Measurements from ENCODE around the gene EIF2D. TPM values are rescaled to one million over a fixed set of nuclear protein-coding genes. Genes with fewer than 3 reads are reported as not detected.

Gene EIF2D
- total and polyA plus RNA-seq, 9 of the 15 experiments (the other 6 are each of a cell fraction or from before 2014, with no cell fraction given), result 81.1 to 138 (median 93.9) TPM

DNA sequence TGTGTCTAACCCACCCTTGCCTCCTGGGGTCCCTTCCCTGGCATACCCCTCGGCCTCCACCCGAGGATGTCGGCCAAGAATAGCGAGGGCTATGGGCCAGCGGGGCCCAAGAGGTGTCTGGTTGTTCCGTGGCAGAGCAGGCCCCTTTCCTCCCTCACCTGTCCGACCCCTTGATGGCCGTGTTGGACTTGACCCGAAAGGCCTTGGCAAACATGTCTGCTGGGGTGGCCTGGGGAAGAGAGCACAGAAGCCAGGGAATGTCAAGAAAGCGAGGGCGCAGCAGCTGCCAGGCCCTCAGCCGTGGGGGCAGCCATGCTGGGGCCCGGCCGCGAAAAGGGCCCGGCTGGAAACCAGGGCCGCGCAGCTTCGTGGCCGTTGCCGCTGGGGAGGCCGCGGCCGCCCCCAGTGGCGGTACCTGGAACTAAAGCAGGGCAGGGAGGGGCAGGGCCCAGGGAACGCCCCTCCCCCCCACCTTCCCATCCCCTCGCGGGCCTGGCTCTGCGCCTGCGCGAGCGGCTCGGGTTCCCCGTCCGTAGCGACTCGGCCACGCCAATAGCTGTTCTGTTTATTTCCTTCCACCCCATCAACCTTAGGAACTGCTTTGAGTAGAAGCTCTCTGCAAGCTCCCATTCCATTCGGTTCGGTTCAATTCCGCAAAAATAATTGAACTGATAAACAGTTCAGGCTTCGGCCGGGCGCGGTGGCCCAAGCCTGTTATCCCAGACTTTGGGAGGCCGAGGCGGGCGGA lies at the start of gene EIF2D (continued):
- TF ChIP-seq, protein P1, sequence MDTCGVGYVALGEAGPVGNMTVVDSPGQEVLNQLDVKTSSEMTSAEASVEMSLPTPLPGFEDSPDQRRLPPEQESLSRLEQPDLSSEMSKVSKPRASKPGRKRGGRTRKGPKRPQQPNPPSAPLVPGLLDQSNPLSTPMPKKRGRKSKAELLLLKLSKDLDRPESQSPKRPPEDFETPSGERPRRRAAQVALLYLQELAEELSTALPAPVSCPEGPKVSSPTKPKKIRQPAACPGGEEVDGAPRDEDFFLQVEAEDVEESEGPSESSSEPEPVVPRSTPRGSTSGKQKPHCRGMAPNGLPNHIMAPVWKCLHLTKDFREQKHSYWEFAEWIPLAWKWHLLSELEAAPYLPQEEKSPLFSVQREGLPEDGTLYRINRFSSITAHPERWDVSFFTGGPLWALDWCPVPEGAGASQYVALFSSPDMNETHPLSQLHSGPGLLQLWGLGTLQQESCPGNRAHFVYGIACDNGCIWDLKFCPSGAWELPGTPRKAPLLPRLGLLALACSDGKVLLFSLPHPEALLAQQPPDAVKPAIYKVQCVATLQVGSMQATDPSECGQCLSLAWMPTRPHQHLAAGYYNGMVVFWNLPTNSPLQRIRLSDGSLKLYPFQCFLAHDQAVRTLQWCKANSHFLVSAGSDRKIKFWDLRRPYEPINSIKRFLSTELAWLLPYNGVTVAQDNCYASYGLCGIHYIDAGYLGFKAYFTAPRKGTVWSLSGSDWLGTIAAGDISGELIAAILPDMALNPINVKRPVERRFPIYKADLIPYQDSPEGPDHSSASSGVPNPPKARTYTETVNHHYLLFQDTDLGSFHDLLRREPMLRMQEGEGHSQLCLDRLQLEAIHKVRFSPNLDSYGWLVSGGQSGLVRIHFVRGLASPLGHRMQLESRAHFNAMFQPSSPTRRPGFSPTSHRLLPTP (IDR thresholded peaks at IDR 0.05; ENCODE audit: borderline replicate concordance, extremely low read depth, insufficient read length), result no peak
- TF ChIP-seq BRCA1 (IDR thresholded peaks at IDR 0.05) (no peak), BRCA1 (CRISPR knock-in tag; IDR thresholded peaks at IDR 0.05) (no peak), TRIM28 (IDR thresholded peaks at IDR 0.05) (no peak; the same call in 1 of the 2 replicates), BRD4 (IDR thresholded peaks at IDR 0.05) (peak; percentile 97), KDM1A (IDR thresholded peaks at IDR 0.05) (peak in 1 of 2 experiments; percentile 86; a peak in 2 of 4 replicates), ARID3A (IDR thresholded peaks at IDR 0.05; ENCODE audit: borderline replicate concordance, low read depth, low read length) (no peak), HMG20B (CRISPR knock-in tag; IDR thresholded peaks at IDR 0.05) (no peak), SMARCC2 (IDR thresholded peaks at IDR 0.05; ENCODE audit: low read depth) (0 out of 2 replicates have a peak, but pooled peaks have one; percentile 24), KAT2B (IDR thresholded peaks at IDR 0.05; ENCODE audit: low read depth, low read length) (no peak), MAX (CRISPR knock-in tag; IDR thresholded peaks at IDR 0.05) (peak; percentile 96), NFIX (CRISPR knock-in tag; IDR thresholded peaks at IDR 0.05; ENCODE audit: low read depth) (0 out of 2 replicates have a peak, but pooled peaks have one; percentile 10), ZNF780A (CRISPR knock-in tag; IDR thresholded peaks at IDR 0.05) (no peak)
- TF ChIP-seq, protein P2, sequence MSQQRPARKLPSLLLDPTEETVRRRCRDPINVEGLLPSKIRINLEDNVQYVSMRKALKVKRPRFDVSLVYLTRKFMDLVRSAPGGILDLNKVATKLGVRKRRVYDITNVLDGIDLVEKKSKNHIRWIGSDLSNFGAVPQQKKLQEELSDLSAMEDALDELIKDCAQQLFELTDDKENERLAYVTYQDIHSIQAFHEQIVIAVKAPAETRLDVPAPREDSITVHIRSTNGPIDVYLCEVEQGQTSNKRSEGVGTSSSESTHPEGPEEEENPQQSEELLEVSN (IDR thresholded peaks at IDR 0.05; ENCODE audit: borderline replicate concordance in 1 of 2, extremely low read depth in 1 of 2, insufficient read depth in 1 of 2, insufficient read length in 1 of 2, low read depth in 1 of 2, low read length in 1 of 2, poor library complexity in 1 of 2, severe bottlenecking in 1 of 2), result peak; percentile 61 to 80
- TF ChIP-seq, protein P3, sequence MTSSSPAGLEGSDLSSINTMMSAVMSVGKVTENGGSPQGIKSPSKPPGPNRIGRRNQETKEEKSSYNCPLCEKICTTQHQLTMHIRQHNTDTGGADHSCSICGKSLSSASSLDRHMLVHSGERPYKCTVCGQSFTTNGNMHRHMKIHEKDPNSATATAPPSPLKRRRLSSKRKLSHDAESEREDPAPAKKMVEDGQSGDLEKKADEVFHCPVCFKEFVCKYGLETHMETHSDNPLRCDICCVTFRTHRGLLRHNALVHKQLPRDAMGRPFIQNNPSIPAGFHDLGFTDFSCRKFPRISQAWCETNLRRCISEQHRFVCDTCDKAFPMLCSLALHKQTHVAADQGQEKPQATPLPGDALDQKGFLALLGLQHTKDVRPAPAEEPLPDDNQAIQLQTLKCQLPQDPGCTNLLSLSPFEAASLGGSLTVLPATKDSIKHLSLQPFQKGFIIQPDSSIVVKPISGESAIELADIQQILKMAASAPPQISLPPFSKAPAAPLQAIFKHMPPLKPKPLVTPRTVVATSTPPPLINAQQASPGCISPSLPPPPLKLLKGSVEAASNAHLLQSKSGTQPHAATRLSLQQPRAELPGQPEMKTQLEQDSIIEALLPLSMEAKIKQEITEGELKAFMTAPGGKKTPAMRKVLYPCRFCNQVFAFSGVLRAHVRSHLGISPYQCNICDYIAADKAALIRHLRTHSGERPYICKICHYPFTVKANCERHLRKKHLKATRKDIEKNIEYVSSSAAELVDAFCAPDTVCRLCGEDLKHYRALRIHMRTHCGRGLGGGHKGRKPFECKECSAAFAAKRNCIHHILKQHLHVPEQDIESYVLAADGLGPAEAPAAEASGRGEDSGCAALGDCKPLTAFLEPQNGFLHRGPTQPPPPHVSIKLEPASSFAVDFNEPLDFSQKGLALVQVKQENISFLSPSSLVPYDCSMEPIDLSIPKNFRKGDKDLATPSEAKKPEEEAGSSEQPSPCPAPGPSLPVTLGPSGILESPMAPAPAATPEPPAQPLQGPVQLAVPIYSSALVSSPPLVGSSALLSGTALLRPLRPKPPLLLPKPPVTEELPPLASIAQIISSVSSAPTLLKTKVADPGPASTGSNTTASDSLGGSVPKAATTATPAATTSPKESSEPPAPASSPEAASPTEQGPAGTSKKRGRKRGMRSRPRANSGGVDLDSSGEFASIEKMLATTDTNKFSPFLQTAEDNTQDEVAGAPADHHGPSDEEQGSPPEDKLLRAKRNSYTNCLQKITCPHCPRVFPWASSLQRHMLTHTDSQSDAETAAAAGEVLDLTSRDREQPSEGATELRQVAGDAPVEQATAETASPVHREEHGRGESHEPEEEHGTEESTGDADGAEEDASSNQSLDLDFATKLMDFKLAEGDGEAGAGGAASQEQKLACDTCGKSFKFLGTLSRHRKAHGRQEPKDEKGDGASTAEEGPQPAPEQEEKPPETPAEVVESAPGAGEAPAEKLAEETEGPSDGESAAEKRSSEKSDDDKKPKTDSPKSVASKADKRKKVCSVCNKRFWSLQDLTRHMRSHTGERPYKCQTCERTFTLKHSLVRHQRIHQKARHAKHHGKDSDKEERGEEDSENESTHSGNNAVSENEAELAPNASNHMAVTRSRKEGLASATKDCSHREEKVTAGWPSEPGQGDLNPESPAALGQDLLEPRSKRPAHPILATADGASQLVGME (CRISPR knock-in tag; IDR thresholded peaks at IDR 0.05), result peak; percentile 98
